ENCODE results near the gene DAPK2.

DAPK2 gene

DNA sequence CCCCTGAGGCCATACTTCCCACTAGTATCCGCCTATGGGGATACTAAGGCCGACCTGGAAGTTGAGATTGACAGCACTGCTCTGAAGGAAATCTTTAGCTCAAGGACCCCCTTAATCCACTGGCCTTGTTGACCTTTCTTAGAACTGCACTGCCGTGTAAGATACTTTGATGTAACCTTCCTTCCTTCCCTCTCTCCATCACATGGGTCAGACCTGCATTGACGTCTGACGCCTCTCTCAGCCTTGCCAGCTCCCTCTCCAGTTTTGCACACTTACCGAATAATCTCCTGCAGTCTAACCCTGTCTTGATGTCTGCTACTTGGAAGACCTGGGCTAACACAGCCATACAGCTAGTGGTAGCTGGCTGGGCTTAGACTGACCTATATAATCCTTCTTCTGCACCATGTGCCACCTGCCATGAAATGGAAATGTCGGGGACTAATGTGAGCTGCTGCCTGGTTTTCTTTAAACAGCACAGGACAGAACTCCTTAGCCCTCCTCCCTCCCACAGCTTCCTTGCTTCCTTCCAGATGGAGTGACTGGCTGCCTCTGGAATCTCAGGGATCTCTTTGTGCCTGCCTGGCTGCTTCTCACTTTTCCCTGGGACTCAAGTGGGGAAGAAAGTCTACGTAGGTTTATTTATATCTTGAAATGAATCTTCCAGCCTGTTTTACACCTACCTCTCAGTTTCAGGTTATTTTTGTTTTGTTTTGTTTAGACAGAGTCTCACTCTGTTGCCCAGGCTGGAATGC, 173.3 kb downstream of the DAPK2 start:
- intact Hi-C loops (cut with DNase I) = no loop called here

DNA sequence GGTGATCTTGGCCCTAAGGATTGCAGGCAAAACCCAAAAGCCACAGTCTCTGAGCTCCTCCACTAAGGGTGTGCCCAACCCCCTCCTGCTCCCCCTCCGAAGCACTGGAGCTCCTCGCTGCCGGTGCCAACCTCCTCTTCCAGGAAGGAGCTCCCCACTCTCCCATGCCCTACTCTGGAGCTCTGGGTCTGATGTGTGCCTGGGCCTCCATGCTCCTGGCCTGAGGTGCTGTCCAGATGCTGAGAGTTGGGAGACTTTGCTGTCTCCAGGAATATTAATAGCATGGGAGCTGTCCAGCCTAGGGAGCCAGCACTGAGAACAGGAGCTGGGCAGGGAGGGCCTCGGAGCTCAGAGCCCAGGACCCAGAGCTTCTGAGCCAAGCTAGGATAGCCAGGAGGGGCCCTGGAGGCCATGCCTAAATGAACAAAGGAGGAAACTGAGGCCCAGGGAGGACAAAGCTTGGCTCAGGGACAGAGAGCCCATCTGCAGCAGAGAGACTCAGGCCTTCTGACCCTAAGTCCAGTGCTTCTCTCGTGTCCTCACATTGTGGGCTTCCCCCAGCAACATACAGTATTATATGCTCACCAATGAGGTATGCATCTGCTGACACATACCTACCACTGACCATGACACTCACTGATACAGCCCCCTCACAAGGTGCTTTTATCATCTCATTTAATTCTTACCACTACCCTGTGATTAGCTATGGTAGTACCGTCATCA, 175.6 kb downstream of the DAPK2 start:
- DNase-seq = peak in 41 of 42 donors; percentile 11 to 78 (median 46)
- intact Hi-C loops (cut with DNase I) = no loop called here

More for the DNA sequence above, 173.3 kb downstream of the DAPK2 start:
- DNase-seq = no peak

GRCh38 chr15:63870043-63870394, 176.3 kb downstream of the DAPK2 start:
- DNase-seq = no peak
- intact Hi-C loops (cut with DNase I) = no loop called here

DNA sequence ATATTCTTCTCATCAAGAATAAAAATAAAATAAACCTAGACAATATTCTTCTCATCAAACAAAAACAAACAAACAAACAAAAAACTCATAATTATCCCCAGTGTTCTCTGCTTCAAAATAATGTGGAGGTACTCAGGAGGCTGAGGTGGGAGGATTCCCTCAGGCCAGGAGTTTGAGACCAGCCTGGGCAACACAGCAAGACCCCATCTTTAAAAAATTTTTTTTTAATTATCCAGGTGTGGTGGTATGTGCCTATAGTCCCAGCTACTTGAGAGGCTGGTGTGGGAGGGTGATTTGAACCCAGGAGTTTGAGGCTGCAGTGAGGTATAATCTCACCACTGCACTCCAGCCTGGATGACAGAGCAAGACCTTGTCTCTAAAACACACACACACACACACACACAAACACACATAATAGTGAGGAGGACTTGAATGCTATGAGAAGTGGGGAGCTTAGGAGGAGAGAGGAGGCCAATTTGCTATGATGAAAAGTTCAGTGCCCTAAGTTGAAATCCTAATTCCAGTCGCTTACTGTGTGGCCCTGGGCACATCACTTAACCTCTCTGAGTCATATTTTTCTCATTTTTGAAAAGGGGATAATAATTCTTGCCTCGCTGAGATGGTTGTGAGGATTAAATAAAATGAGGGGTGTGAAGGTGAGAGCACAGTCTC, 176.8 kb downstream of the DAPK2 start:
- intact Hi-C loops (cut with DNase I) = no loop called here
- DNase-seq = no peak

- intact Hi-C loops (cut with DNase I) = no loop called here
- DNase-seq = no peak
These were observed 182.1 kb downstream of the DAPK2 start for GRCh38 chr15:63864186-63864585.

DNA sequence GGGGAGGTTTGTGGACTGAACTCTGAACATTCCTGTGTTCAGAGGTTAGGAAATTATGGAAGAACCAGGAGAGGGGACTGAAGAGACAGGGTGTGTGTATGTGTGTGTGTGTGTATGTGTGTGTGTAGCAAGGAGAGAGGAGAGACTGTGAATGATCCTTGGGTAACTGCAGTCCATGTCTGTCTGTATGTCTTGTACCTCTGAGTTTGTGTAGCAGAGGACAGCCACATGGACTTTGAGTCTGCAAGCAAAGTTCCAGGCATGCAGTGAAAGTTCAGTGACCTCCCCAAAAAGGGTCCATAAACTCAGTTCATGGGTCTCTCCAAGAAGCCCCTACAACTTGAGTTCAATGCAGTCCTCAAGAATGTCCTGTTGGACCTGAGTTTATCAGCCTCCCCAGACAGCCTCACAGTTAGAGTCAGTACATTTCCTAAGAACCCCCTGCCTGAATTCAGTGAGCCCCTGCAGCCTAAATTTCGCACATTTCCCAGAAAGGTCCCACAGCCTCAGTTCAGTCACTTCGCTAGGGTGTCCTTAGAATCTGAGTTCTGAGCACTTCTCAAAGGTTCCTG, 184.3 kb downstream of the DAPK2 start:
- no peak for DNase-seq
- intact Hi-C loops (cut with DNase I) = no loop called here

DNA sequence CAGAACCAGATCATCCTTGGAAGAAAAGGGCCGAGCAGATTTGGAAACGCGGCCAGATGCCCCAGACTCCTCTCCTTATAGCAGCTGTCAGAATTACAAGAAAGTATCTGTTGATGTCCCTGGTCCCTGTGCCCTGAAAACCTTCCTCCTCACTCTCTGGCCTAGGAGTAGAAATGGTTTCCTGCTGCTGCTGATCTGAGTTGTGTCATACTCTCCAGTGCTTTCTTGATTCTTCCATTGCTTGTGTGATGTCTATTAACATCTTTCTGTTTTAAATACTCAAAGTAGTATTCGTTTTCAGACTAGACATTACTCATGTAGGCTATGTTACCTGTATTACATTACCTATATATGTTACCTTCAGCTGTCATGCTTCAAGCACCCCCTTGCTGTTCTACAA, 185.7 kb downstream of the DAPK2 start:
- intact Hi-C loops (cut with DNase I) = no loop called here
- DNase-seq = peak in 1 of 42 donors; percentile 3

- intact Hi-C loops (cut with DNase I) = no loop called here
- DNase-seq = no peak
These were observed 186.1 kb downstream of the DAPK2 start for GRCh38 chr15:63860155-63860554.

- DNase-seq = no peak
- intact Hi-C loops (cut with DNase I) = no loop called here
These were observed 187.4 kb downstream of the DAPK2 start for GRCh38 chr15:63858881-63859280.

- no peak for DNase-seq
- intact Hi-C loops (cut with DNase I) = no loop called here
These were observed 187.8 kb downstream of the DAPK2 start for GRCh38 chr15:63858448-63858847.

- intact Hi-C loops (cut with DNase I) = no loop called here
- DNase-seq = no peak
These were observed 188.8 kb downstream of the DAPK2 start for GRCh38 chr15:63857461-63857856.
